ENCODE measurements around the gene FDX2.

- TF ChIP-seq, protein P1, sequence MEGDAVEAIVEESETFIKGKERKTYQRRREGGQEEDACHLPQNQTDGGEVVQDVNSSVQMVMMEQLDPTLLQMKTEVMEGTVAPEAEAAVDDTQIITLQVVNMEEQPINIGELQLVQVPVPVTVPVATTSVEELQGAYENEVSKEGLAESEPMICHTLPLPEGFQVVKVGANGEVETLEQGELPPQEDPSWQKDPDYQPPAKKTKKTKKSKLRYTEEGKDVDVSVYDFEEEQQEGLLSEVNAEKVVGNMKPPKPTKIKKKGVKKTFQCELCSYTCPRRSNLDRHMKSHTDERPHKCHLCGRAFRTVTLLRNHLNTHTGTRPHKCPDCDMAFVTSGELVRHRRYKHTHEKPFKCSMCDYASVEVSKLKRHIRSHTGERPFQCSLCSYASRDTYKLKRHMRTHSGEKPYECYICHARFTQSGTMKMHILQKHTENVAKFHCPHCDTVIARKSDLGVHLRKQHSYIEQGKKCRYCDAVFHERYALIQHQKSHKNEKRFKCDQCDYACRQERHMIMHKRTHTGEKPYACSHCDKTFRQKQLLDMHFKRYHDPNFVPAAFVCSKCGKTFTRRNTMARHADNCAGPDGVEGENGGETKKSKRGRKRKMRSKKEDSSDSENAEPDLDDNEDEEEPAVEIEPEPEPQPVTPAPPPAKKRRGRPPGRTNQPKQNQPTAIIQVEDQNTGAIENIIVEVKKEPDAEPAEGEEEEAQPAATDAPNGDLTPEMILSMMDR (IDR thresholded peaks at IDR 0.05; ENCODE audit: poor library complexity), result no peak
- TF ChIP-seq EZH2 (IDR thresholded peaks at IDR 0.05; ENCODE audit: borderline replicate concordance) (no peak), EZH2phosphoT487 (IDR thresholded peaks at IDR 0.05; ENCODE audit: low read depth, severe bottlenecking, unreplicated experiment) (no peak)
Observed at GRCh38 chr19:10353793-10354391, 38.1 kb upstream of the FDX2 start.
